Uterus (tissue), 4 donors: ENCODE data around the gene OTOA. TPM values are rescaled to one million over a fixed set of nuclear protein-coding genes. Genes with fewer than 3 reads are reported as not detected.

Experiments used
- DNase-seq, 2 donors: peaks; one replicate each; pipeline ENCODE4 v3.0.0-alpha.2; 2019 to 2020
- H3K27ac ChIP-seq, 2 donors: fragments of 200-600 bp; sonication (generic); 1 replicate in 1 of 2; 2 replicates in 1 of 2; pipeline ENCODE4 v1.5.1; 2016 to 2018
- H3K27me3 ChIP-seq, 2 donors: fragments of 200-600 bp; sonication (generic); one replicate each; pipeline ENCODE4 v1.5.1; 2018 to 2019; ENCODE audit warnings: control low read depth in 1 of 2
- H3K36me3 ChIP-seq, 2 donors: fragments of 200-600 bp; sonication (generic); one replicate each; pipeline ENCODE4 v1.5.1; 2019; ENCODE audit warnings: control low read depth in 1 of 2
- H3K4me1 ChIP-seq, 2 donors: fragments of 200-600 bp; sonication (generic); one replicate each; pipeline ENCODE4 v1.5.1; 2018 to 2019; ENCODE audit warnings: control low read depth in 1 of 2
- H3K4me3 ChIP-seq, 2 donors: fragments of 200-600 bp; sonication (generic); 1 replicate in 1 of 2; 2 replicates in 1 of 2; pipeline ENCODE4 v1.5.1; 2018 to 2019; ENCODE audit warnings: mild to moderate bottlenecking in 1 of 2
- H3K9me3 ChIP-seq, 2 donors: fragments of 200-600 bp; sonication (generic); one replicate each; pipeline ENCODE4 v1.5.1; 2019; ENCODE audit warnings: control low read depth in 1 of 2
- POLR2A ChIP-seq, 2 donors: fragments of 450-650 bp; IDR thresholded peaks; one replicate each; pipeline ENCODE4 v1.6.1; 2016; ENCODE audit warnings: antibody characterized with exemption in 2 of 2, mild to moderate bottlenecking in 1 of 2, moderate library complexity in 1 of 2
- intact Hi-C: fragments of 100-400 bp; cut with DNase I; formaldehyde crosslinking; loops from one replicate; pipeline ENCODE4 v1.15.1; 2023; ENCODE audit warnings: low total_unique reads
- total RNA-seq, 4 donors: library from RNA; depleted of rRNA in 3 of 4; stranded (reverse); fragments of >200 nt in 3 of 4; gene quantifications; one replicate each; pipeline versions ENCODE4 v1.1.0 to v1.2.4, GENCODE V29; 2014 to 2023
- TF ChIP-seq, protein P1 (sequence below), 4 experiments: fragments of 200-600 bp in 2 of 4; fragments of 450-650 bp in 2 of 4; sonication (generic) in 2 of 4; IDR thresholded peaks; one replicate each; pipeline ENCODE4 v1.5.1; 2016 to 2019; ENCODE audit warnings: antibody characterized with exemption in 4 of 4, mild to moderate bottlenecking in 2 of 4, moderate library complexity in 1 of 4
- donor health status: DM: yes; HTN: yes; CAD: no.

OTOA gene
- total RNA-seq, 4 donors from 2014 or later: 0.21 to 0.28 TPM; not detected in 2

DNA sequence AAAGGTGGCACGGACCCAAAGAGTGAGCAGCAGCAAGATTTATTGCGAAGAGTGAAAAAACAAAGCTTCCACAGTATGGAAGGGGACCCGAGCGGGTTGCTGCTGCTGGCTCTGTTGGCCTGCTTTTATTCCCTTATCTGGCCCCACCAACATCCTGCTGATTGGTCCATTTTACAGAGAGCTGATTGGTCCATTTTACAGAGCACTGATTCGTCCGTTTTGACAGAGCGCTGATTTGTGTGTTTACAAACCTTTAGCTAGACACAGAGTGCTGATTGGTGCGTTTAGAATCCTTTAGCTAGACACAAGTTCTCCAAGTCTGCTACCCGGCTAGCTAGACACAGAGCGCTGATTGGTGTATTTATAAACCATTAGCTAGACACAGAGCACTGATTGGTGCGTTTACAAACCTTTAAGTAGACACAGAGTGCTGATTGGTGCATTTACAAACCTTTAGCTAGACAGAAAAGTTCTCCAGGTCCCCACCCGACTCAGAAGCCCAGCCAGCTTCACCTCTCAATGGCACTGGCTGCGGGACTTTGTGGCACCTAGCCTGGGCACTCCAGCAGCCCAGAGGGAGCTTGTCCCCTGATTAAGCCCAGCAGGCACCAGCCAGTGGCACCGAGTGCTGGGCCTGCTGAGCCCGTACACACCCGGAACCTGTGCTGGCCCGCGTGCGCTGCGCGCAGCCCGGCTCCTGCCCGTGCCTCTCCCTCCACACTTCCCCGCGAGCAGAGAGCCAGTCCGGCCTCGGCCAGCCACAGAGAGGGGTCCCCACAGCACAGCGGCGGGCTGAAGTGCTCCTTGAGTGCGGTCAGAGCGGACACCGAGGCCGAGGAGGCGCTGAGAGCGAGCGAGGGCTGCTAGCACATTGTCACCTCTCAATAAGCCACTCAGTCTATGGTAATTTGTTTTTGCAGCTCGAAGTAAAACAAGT, 26.5 kb upstream of the OTOA start:
- Histone ChIP-seq H3K27ac (no peak overlapping the region), H3K36me3 (no peaks in the 10 kb centered on the region), H3K4me1 (no peaks in the 10 kb centered on the region), H3K9me3 (no peaks in the 10 kb centered on the region), H3K4me3 (no peak overlapping the region), H3K27me3 (no peaks in the 10 kb centered on the region)
- DNase-seq: no peak
- TF ChIP-seq, protein P1, sequence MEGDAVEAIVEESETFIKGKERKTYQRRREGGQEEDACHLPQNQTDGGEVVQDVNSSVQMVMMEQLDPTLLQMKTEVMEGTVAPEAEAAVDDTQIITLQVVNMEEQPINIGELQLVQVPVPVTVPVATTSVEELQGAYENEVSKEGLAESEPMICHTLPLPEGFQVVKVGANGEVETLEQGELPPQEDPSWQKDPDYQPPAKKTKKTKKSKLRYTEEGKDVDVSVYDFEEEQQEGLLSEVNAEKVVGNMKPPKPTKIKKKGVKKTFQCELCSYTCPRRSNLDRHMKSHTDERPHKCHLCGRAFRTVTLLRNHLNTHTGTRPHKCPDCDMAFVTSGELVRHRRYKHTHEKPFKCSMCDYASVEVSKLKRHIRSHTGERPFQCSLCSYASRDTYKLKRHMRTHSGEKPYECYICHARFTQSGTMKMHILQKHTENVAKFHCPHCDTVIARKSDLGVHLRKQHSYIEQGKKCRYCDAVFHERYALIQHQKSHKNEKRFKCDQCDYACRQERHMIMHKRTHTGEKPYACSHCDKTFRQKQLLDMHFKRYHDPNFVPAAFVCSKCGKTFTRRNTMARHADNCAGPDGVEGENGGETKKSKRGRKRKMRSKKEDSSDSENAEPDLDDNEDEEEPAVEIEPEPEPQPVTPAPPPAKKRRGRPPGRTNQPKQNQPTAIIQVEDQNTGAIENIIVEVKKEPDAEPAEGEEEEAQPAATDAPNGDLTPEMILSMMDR (IDR thresholded peaks at IDR 0.05): no peak
- TF ChIP-seq POLR2A (IDR thresholded peaks at IDR 0.05): no peak
- intact Hi-C loops: no loop called here

- Histone ChIP-seq H3K27me3 (no peaks in the 10 kb centered on the region), H3K4me3 (no peak overlapping the region), H3K4me1 (no peaks in the 10 kb centered on the region), H3K36me3 (no peaks in the 10 kb centered on the region), H3K27ac (no peak overlapping the region), H3K9me3 (no peaks in the 10 kb centered on the region)
- DNase-seq: no peak
- no peak for TF ChIP-seq POLR2A (IDR thresholded peaks at IDR 0.05)
- TF ChIP-seq, protein P1 (IDR thresholded peaks at IDR 0.05): no peak
- intact Hi-C loops: no loop called here
Observed at GRCh38 chr16:21638573-21638975, 25.2 kb upstream of the OTOA start.

DNA sequence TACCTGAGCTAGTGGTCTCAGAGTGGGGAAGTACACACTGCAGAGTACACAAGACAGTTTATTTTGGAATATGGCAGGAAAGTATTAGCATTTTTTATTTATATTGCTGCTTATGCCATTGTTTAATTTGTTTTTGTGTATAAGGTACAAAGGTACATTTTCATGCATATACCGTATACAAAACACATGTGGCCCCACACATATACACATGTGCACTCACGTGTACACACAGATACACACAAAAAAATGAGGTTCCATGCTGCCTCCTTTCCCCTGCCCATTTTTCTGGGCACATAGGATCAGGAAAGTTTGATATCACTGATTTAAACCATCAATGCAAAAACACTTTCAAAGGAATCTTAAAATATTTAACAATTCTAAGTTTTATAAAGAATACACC, 24.3 kb upstream of the OTOA start:
- no peak for TF ChIP-seq POLR2A (IDR thresholded peaks at IDR 0.05)
- TF ChIP-seq, protein P1 (IDR thresholded peaks at IDR 0.05): no peak
- intact Hi-C loops: no loop called here
- H3K27ac ChIP-seq: no peak overlapping the region
- no peak for DNase-seq
- no peaks in the 10 kb centered on the region for H3K36me3 ChIP-seq
- H3K4me1 ChIP-seq: no peaks in the 10 kb centered on the region
- H3K4me3 ChIP-seq: no peak overlapping the region
- no peaks in the 10 kb centered on the region for H3K27me3 ChIP-seq
- no peaks in the 10 kb centered on the region for H3K9me3 ChIP-seq

GRCh38 chr16:21641916-21642315, 21.9 kb upstream of the OTOA start:
- Histone ChIP-seq H3K4me1 (no peaks in the 10 kb centered on the region), H3K36me3 (no peaks in the 10 kb centered on the region), H3K4me3 (no peak overlapping the region), H3K9me3 (no peaks in the 10 kb centered on the region), H3K27ac (peak overlapping the region in 1 of 2 donors; percentile 15), H3K27me3 (no peaks in the 10 kb centered on the region)
- intact Hi-C loops: no loop called here
- no peak for DNase-seq
- TF ChIP-seq POLR2A (IDR thresholded peaks at IDR 0.05): no peak
- TF ChIP-seq, protein P1 (IDR thresholded peaks at IDR 0.05): no peak

DNA sequence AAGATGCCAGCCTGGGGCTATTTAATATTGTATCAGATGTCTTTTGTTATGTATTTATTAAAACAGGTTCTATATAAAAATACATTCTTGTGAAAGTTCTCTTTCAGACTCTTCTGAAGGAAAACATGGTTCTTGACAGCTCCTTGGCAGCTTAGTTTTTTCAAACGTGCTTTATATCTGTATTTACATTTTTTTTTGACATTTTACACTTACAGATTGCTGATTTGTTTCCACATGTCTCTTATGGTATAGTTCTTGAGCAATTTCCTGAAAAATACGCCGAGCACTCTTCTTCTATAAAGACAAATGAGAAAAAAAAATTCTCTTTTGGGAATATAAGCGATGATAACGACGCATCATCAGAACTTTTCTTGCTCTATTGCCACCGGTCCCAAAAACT, 20.9 kb upstream of the OTOA start:
- Histone ChIP-seq H3K4me3 (no peak overlapping the region), H3K27me3 (no peaks in the 10 kb centered on the region), H3K27ac (no peak overlapping the region), H3K9me3 (no peaks in the 10 kb centered on the region), H3K36me3 (no peaks in the 10 kb centered on the region), H3K4me1 (no peaks in the 10 kb centered on the region)
- TF ChIP-seq POLR2A (IDR thresholded peaks at IDR 0.05): no peak
- TF ChIP-seq, protein P1 (IDR thresholded peaks at IDR 0.05): no peak
- no peak for DNase-seq
- intact Hi-C loops: no loop called here
